ENCODE measurements around the gene EIF4G3.
"Not testable (repeated sequence)": the region's sequence is repeated elsewhere in the genome, so short reads cannot be mapped to it uniquely, and the experiment has no call there.

EIF4G3 gene

GRCh38 chr1:21059021-21059420, 117.7 kb downstream of the EIF4G3 start:
- DNase-seq, result no peak

- no peak for DNase-seq
Observed at GRCh38 chr1:21058035-21058793, 118.5 kb downstream of the EIF4G3 start.

- not testable (repeated sequence) for DNase-seq
Observed at GRCh38 chr1:21053189-21053928, 123.3 kb downstream of the EIF4G3 start.

GRCh38 chr1:21052034-21052433, 124.7 kb downstream of the EIF4G3 start:
- no peak for DNase-seq

GRCh38 chr1:21051177-21051825, 125.4 kb downstream of the EIF4G3 start:
- no peak for DNase-seq

- no peak for DNase-seq
Observed at GRCh38 chr1:21050031-21050430, 126.7 kb downstream of the EIF4G3 start.

GRCh38 chr1:21048462-21048861, 128.2 kb downstream of the EIF4G3 start:
- DNase-seq, result no peak

GRCh38 chr1:21046132-21046531, 130.6 kb downstream of the EIF4G3 start:
- DNase-seq, result no peak

GRCh38 chr1:21045351-21045750, 131.3 kb downstream of the EIF4G3 start:
- no peak for DNase-seq

- no peak for DNase-seq
Observed at GRCh38 chr1:21042929-21043605, 133.6 kb downstream of the EIF4G3 start.

- no peak for DNase-seq
Observed at GRCh38 chr1:21041541-21041940, 135.2 kb downstream of the EIF4G3 start.

- no peak for DNase-seq
Observed at GRCh38 chr1:21037091-21037490, 139.6 kb downstream of the EIF4G3 start.

- DNase-seq, result no peak
Observed at GRCh38 chr1:21035794-21036193, 140.9 kb downstream of the EIF4G3 start.

GRCh38 chr1:21034725-21035628, 141.7 kb downstream of the EIF4G3 start:
- no peak for DNase-seq

- no peak for DNase-seq
Observed at GRCh38 chr1:21032741-21033140, 144.0 kb downstream of the EIF4G3 start.

- no peak for DNase-seq
Observed at GRCh38 chr1:21030181-21030580, 146.5 kb downstream of the EIF4G3 start.

- DNase-seq, result no peak
Observed at GRCh38 chr1:21028520-21029145, 148.1 kb downstream of the EIF4G3 start.

GRCh38 chr1:21027805-21028204, 148.9 kb downstream of the EIF4G3 start:
- DNase-seq, result no peak

GRCh38 chr1:21024918-21025317, 151.8 kb downstream of the EIF4G3 start:
- DNase-seq, result no peak

- not testable (repeated sequence) for DNase-seq
Observed at GRCh38 chr1:21024136-21024896, 152.4 kb downstream of the EIF4G3 start.

All from DMS79 (cell line).